HepG2 (cell line): ENCODE results near the gene MBL2. TPM values are rescaled to one million over a fixed set of nuclear protein-coding genes. Genes with fewer than 3 reads are reported as not detected.
A peak's percentile ranks its signal among the peaks of the same experiment; 100 is the strongest.

Experiments used
- DPF2 ChIP-seq: sonication (generic); formaldehyde crosslinking; IDR thresholded peaks from 2 replicates; pipeline ENCODE4 v1.4.0; 2020; ENCODE audit warnings: mild to moderate bottlenecking, low read depth, missing genetic modification reagents, borderline replicate concordance
- FOSL2 ChIP-seq: sonication (generic); formaldehyde crosslinking; IDR thresholded peaks from 2 replicates; pipeline ENCODE4 v1.4.0; 2020; ENCODE audit warnings: missing genetic modification reagents
- FOXA3 ChIP-seq: IDR thresholded peaks from 2 replicates; pipeline ENCODE4 v1.6.1; 2016; ENCODE audit warnings: missing genetic modification reagents, missing compliant biosample characterization
- HDAC2 ChIP-seq: sonication (generic); formaldehyde crosslinking; IDR thresholded peaks from 2 replicates; pipeline ENCODE4 v1.4.0; 2020; ENCODE audit warnings: missing genetic modification reagents
- HMG20B ChIP-seq: conservative IDR thresholded peaks from 2 replicates; pipeline ENCODE4 v1.6.1; 2016; ENCODE audit warnings: missing genetic modification reagents, missing compliant biosample characterization
- KDM3A ChIP-seq: IDR thresholded peaks from 2 replicates; pipeline ENCODE4 v1.6.1; 2018; ENCODE audit warnings: low read depth, missing compliant biosample characterization
- KLF11 ChIP-seq: IDR thresholded peaks from 2 replicates; pipeline ENCODE4 v1.6.1; 2016; ENCODE audit warnings: missing compliant biosample characterization
- MED13 ChIP-seq: sonication (generic); formaldehyde crosslinking; IDR thresholded peaks from 2 replicates; pipeline ENCODE4 v1.5.0; 2020; ENCODE audit warnings: missing genetic modification reagents
- MXI1 ChIP-seq: IDR thresholded peaks from 3 replicates; pipeline ENCODE4 v1.6.1; 2012; ENCODE audit warnings: low read depth, low read length, inconsistent platforms, borderline replicate concordance
- NR2F1 ChIP-seq, 2 experiments: fragments of 450-650 bp in 1 of 2; formaldehyde crosslinking in 1 of 2; IDR thresholded peaks; 2 replicates each; pipeline versions ENCODE4 v1.5.0 to v1.6.1; 2016 to 2020; ENCODE audit warnings: mild to moderate bottlenecking in 1 of 2, missing compliant biosample characterization in 1 of 2, missing genetic modification reagents in 1 of 2, moderate library complexity in 1 of 2
- NR2F2 ChIP-seq: IDR thresholded peaks from 2 replicates; pipeline ENCODE4 v1.6.1; 2012; ENCODE audit warnings: low read depth, inconsistent platforms, borderline replicate concordance
- POLR2AphosphoS5 ChIP-seq: IDR thresholded peaks from 2 replicates; pipeline ENCODE4 v1.6.1; 2012; ENCODE audit warnings: low read depth, low read length
- RERE ChIP-seq: IDR thresholded peaks from 2 replicates; pipeline ENCODE4 v1.6.1; 2016; ENCODE audit warnings: low read depth, missing genetic modification reagents, missing compliant biosample characterization
- SNRNP70 ChIP-seq: fragments of 200-400 bp; formaldehyde crosslinking; IDR thresholded peaks from 2 replicates; pipeline ENCODE4 v1.6.1; 2017; ENCODE audit warnings: mild to moderate bottlenecking, low read depth, low read length, moderate library complexity
- SRSF1 ChIP-seq: fragments of 200-400 bp; formaldehyde crosslinking; optimal IDR thresholded peaks from 2 replicates; pipeline ENCODE3; 2017; ENCODE audit warnings: mild to moderate bottlenecking, low read depth, low read length, moderate library complexity
- TBX2 ChIP-seq: sonication (generic); formaldehyde crosslinking; IDR thresholded peaks from 2 replicates; pipeline ENCODE4 v1.5.0; 2020; ENCODE audit warnings: missing genetic modification reagents, mild to moderate bottlenecking, borderline replicate concordance
- TRIM22 ChIP-seq: fragments of 450-650 bp; IDR thresholded peaks from 2 replicates; pipeline ENCODE4 v1.6.1; 2017
- ZBTB34 ChIP-seq: sonication (generic); formaldehyde crosslinking; IDR thresholded peaks from 2 replicates; pipeline ENCODE4 v1.8.0; 2022; ENCODE audit warnings: mild to moderate bottlenecking, missing genetic modification reagents
- ZNF292 ChIP-seq: sonication (generic); formaldehyde crosslinking; IDR thresholded peaks from 2 replicates; pipeline ENCODE4 v1.8.1; 2022; ENCODE audit warnings: mild to moderate bottlenecking, low read depth, missing genetic modification reagents, borderline replicate concordance
- ZNF414 ChIP-seq: sonication (generic); formaldehyde crosslinking; IDR thresholded peaks from 2 replicates; pipeline ENCODE4 v1.5.0; 2020; ENCODE audit warnings: missing genetic modification reagents
- polyA plus RNA-seq, 8 experiments: library from polyadenylated mRNA; depleted of rRNA in 3 of 8; stranded (reverse) in 7 of 8; unstranded in 1 of 8; fragments of >200 nt; fragmentation: Illumina TruSeq in 4 of 8; extraction: Trizol in 4 of 8; gene quantifications; 2 replicates each; pipeline versions ENCODE4 v1.2.1 to v1.2.3, GENCODE V29; 2011 to 2016; ENCODE audit warnings: low read depth in 4 of 8, missing spikeins in 1 of 8, mixed read lengths in 1 of 8; ENCODE audit not compliant: insufficient read depth in 1 of 8
- total RNA-seq, 5 experiments: library from RNA; depleted of rRNA; stranded (reverse); fragments of >200 nt; fragmentation: Illumina TruSeq; extraction: Trizol; gene quantifications; 2 replicates each; pipeline ENCODE4 v1.2.3, GENCODE V29; 2016; ENCODE audit warnings: low read depth in 1 of 5

The MBL2 gene
- total and polyA plus RNA-seq, 2 of the 13 experiments (the other 11 are each of a cell fraction or from before 2014, with no cell fraction given) = 9.6 to 16.2 TPM

DNA sequence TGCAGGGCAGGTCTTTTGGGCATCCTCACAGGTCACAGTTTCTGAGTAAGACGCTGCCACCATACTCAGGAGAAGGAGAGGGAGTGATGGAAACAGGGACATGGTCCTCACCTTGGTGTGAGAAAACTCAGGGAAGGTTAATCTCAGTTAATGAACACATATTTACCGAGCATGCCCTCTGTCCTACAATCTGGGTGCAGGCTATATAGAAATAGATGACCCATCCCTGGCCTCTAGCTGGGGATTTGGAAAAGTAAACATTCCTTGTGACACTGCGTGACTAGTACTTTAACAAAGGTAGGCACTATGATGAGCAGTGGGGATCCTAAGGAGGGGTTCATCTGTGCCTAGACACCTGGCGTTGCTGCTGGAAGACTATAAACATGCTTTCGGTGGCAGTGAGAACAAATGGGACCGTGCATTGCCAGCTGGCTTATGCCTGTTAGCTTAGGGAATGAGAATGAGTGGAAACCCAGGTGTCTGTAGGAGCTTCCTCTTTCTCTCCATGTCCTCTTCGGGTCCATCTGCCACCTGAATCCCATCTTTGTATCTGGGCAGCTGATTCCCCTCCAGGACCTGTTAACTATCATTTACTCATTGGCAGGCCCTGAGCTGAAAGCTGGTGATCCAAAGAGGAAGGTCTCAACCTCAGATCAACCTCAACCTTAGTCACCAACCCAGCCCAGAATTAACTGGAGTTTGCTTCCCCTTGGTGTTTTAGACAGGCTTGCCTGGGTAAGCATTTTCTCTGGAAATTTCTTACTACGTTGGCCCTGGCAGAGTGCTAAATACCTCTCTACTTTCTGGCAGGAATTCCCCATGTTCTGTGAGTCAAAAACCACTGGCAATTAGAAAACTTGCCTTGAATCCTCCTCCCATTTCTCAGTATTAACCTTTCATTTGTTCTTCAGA is 794 bp downstream of the MBL2 start (continued):
- TF ChIP-seq RERE (CRISPR knock-in tag) (peak; percentile 79; the same call in 1 of the 2 replicates), NR2F1 (CRISPR knock-in tag; IDR thresholded peaks at IDR 0.05) (peak; percentile 75; a peak in 2 of 4 replicates), KLF11 (CRISPR knock-in tag) (0 out of 2 replicates have a peak, but pooled peaks have one; percentile 9), TBX2 (CRISPR knock-in tag) (peak; percentile 97), SRSF1 (no peak), POLR2AphosphoS5 (0 out of 2 replicates have a peak, but pooled peaks have one; percentile 37), ZBTB34 (0 out of 2 replicates have a peak, but pooled peaks have one; percentile 43), MXI1 (peak; percentile 23; the same call in 1 of the 3 replicates), FOXA3 (CRISPR knock-in tag) (peak; percentile 92), SNRNP70 (no peak), TRIM22 (no peak), KDM3A (CRISPR knock-in tag) (no peak), FOSL2 (peak; percentile 69; the same call in 1 of the 2 replicates), HDAC2 (peak; percentile 95), DPF2 (CRISPR knock-in tag) (peak; percentile 58; the same call in 1 of the 2 replicates), ZNF292 (CRISPR knock-in tag) (peak; percentile 55; the same call in 1 of the 2 replicates), NR2F2 (peak; percentile 92), HMG20B (peak; percentile 92), ZNF414 (CRISPR knock-in tag) (peak; percentile 61; the same call in 1 of the 2 replicates), MED13 (CRISPR knock-in tag) (0 out of 2 replicates have a peak, but pooled peaks have one; percentile 42)
